ENCODE results near the gene CORIN.

GRCh38 chr4:47667552-47667951 lies 170.3 kb downstream of the CORIN start:
- no peak for TF ChIP-seq CTCF (IDR thresholded peaks at IDR 0.05)
- TF ChIP-seq EZH2 (IDR thresholded peaks at IDR 0.05; ENCODE audit: borderline replicate concordance, insufficient read depth, low read depth, low read length, poor library complexity, severe bottlenecking) = no peak

Measured in B cell (primary cell).